K562 (cell line): ENCODE data around the gene RNF112. TPM values are rescaled to one million over a fixed set of nuclear protein-coding genes. Genes with fewer than 3 reads are reported as not detected.
A peak's percentile ranks its signal among the peaks of the same experiment; 100 is the strongest.

Experiments used
- ARID1B ChIP-seq: fragments of 450-650 bp; IDR thresholded peaks from 2 replicates; pipeline ENCODE4 v1.6.1; 2016; ENCODE audit warnings: antibody characterized with exemption, mild to moderate bottlenecking, inconsistent platforms
- BRD9 ChIP-seq: fragments of 450-650 bp; IDR thresholded peaks from 2 replicates; pipeline ENCODE4 v1.6.1; 2018; ENCODE audit warnings: low read depth; ENCODE audit not compliant: partially characterized antibody
- CREB1 ChIP-seq, 2 experiments: sonication (generic) in 1 of 2; formaldehyde crosslinking in 1 of 2; IDR thresholded peaks; 2 replicates each; pipeline versions ENCODE4 v1.6.1 to v1.8.0; 2012 to 2022; ENCODE audit warnings: inconsistent platforms in 1 of 2, mild to moderate bottlenecking in 1 of 2, missing genetic modification reagents in 1 of 2, moderate library complexity in 1 of 2
- DMBX1 ChIP-seq: fragments of 250-450 bp; sonication (Bioruptor Pico); IDR thresholded peaks from 2 replicates; pipeline ENCODE4 v1.8.0; 2022; ENCODE audit warnings: inconsistent platforms, mild to moderate bottlenecking, moderate library complexity, borderline replicate concordance
- FOXK2 ChIP-seq, 2 experiments: fragments of 450-650 bp; IDR thresholded peaks in 1 of 2; conservative IDR thresholded peaks in 1 of 2; 2 replicates each; pipeline ENCODE4 v1.6.1; 2016; ENCODE audit warnings: low read depth in 2 of 2, mild to moderate bottlenecking in 1 of 2
- GABPB2 ChIP-seq: fragments of 250-450 bp; sonication (Bioruptor Pico); conservative IDR thresholded peaks from 2 replicates; pipeline ENCODE4 v1.5.1; 2021; ENCODE audit warnings: mild to moderate bottlenecking
- JUND ChIP-seq, 2 experiments: IDR thresholded peaks; 2 replicates in 1 of 2; 3 replicates in 1 of 2; pipeline ENCODE4 v1.6.1; 2011; ENCODE audit warnings: borderline replicate concordance in 2 of 2, low read depth in 2 of 2, low read length in 2 of 2, improper control_type of control experiment in 1 of 2, missing biosample characterization in 1 of 2, missing genetic modification characterization in 1 of 2, missing genetic modification reagents in 1 of 2
- KAT2B ChIP-seq: IDR thresholded peaks from one replicate; pipeline ENCODE4 v1.6.1; 2012; ENCODE audit warnings: low read depth, mild to moderate bottlenecking, control low read depth, inconsistent platforms, low read length, moderate library complexity
- KLF13 ChIP-seq: fragments of 450-650 bp; IDR thresholded peaks from 2 replicates; pipeline ENCODE4 v1.6.1; 2016; ENCODE audit warnings: missing genetic modification characterization, low read depth, mild to moderate bottlenecking, missing compliant biosample characterization, moderate library complexity, borderline replicate concordance
- MCM3 ChIP-seq: fragments of 450-650 bp; IDR thresholded peaks from 2 replicates; pipeline ENCODE4 v1.6.1; 2016
- MYC ChIP-seq, 2 experiments: fragments of 250-450 bp in 1 of 2; sonication (Bioruptor Pico) in 1 of 2; IDR thresholded peaks; 2 replicates each; pipeline versions ENCODE4 v1.5.1 to v1.6.1; 2012 to 2021; ENCODE audit warnings: low read depth in 2 of 2, borderline replicate concordance in 1 of 2, improper control_type of control experiment in 1 of 2, low read length in 1 of 2, mild to moderate bottlenecking in 1 of 2, moderate library complexity in 1 of 2
- NELFE ChIP-seq: IDR thresholded peaks from 2 replicates; pipeline ENCODE4 v1.6.1; 2011; ENCODE audit warnings: mild to moderate bottlenecking; ENCODE audit not compliant: insufficient read depth, insufficient read length
- NFE2L1 ChIP-seq: fragments of 450-650 bp; IDR thresholded peaks from 2 replicates; pipeline ENCODE4 v1.6.1; 2016; ENCODE audit warnings: missing genetic modification characterization, low read depth, mild to moderate bottlenecking, missing compliant biosample characterization, moderate library complexity, borderline replicate concordance
- NUFIP1 ChIP-seq: fragments of 450-650 bp; IDR thresholded peaks from 2 replicates; pipeline ENCODE4 v1.6.1; 2018; ENCODE audit not compliant: partially characterized antibody
- RBM15 ChIP-seq: fragments of 200-400 bp; formaldehyde crosslinking; IDR thresholded peaks from 2 replicates; pipeline ENCODE4 v1.6.1; 2018; ENCODE audit warnings: mild to moderate bottlenecking, low read length, moderate library complexity; ENCODE audit not compliant: insufficient read depth
- SMAD1 ChIP-seq: fragments of 150-350 bp; IDR thresholded peaks from 2 replicates; pipeline ENCODE4 v1.6.1; 2014; ENCODE audit warnings: low read length, low read depth; ENCODE audit not compliant: partially characterized antibody
- STAT5A ChIP-seq: IDR thresholded peaks from 2 replicates; pipeline ENCODE4 v1.6.1; 2012; ENCODE audit warnings: low read length, inconsistent platforms, borderline replicate concordance
- TCF7L2 ChIP-seq: fragments of 150-350 bp; IDR thresholded peaks from 2 replicates; pipeline ENCODE4 v1.6.1; 2016; ENCODE audit warnings: low read depth, mild to moderate bottlenecking, low read length, moderate library complexity
- TOE1 ChIP-seq, 2 experiments: fragments of 450-650 bp in 1 of 2; sonication (generic) in 1 of 2; formaldehyde crosslinking in 1 of 2; IDR thresholded peaks; 2 replicates each; pipeline versions ENCODE4 v1.7.1 to v1.8.0; 2016 to 2022; ENCODE audit warnings: borderline replicate concordance in 2 of 2, mild to moderate bottlenecking in 2 of 2, antibody characterized with exemption in 1 of 2, inconsistent platforms in 1 of 2, low read depth in 1 of 2, missing genetic modification reagents in 1 of 2, moderate library complexity in 1 of 2
- XRCC4 ChIP-seq: IDR thresholded peaks from one replicate; pipeline ENCODE4 v1.6.1; 2011; ENCODE audit not compliant: insufficient read depth, insufficient read length; ENCODE audit errors: extremely low read depth
- ZBTB34 ChIP-seq: fragments of 250-450 bp; sonication (Bioruptor Pico); IDR thresholded peaks from 2 replicates; pipeline ENCODE4 v1.8.0; 2021; ENCODE audit warnings: mild to moderate bottlenecking, moderate library complexity
- ZBTB7A ChIP-seq: IDR thresholded peaks from 2 replicates; pipeline ENCODE4 v1.6.1; 2011; ENCODE audit warnings: low read depth, mild to moderate bottlenecking, low read length, moderate library complexity, borderline replicate concordance; ENCODE audit not compliant: control insufficient read depth
- ZNF165 ChIP-seq: fragments of 250-450 bp; sonication (Bioruptor Pico); IDR thresholded peaks from 2 replicates; pipeline ENCODE4 v1.4.0; 2020; ENCODE audit warnings: borderline replicate concordance
- ZNF354B ChIP-seq: fragments of 250-450 bp; sonication (Bioruptor Pico); IDR thresholded peaks from 2 replicates; pipeline ENCODE4 v1.4.0; 2020
- ZNF583 ChIP-seq: fragments of 250-450 bp; sonication (Bioruptor Pico); IDR thresholded peaks from 2 replicates; pipeline ENCODE4 v1.4.0; 2020
- ZNF79 ChIP-seq: fragments of 250-450 bp; sonication (Bioruptor Pico); IDR thresholded peaks from 2 replicates; pipeline ENCODE4 v1.4.0; 2020; ENCODE audit warnings: low read depth, mild to moderate bottlenecking, moderate library complexity
- polyA plus RNA-seq, 8 experiments: library from polyadenylated mRNA; depleted of rRNA in 4 of 8; stranded (reverse) in 5 of 8; unstranded in 3 of 8; fragments of >200 nt; fragmentation: Nextera tagmentation in 2 of 8; fragmentation: Illumina TruSeq in 1 of 8; extraction: Ambion mirVana in 2 of 8; extraction: Trizol in 1 of 8; gene quantifications; 2 replicates each; pipeline versions ENCODE4 v1.2.1 to v1.2.3, GENCODE V29; 2011 to 2014; ENCODE audit warnings: inconsistent platforms in 1 of 8, missing spikeins in 1 of 8
- total RNA-seq, 7 experiments: library from RNA; depleted of rRNA in 6 of 7; stranded (reverse); fragments of >200 nt in 6 of 7; fragmentation: Illumina TruSeq in 2 of 7; extraction: Trizol in 2 of 7; gene quantifications; 2 replicates each; pipeline versions ENCODE4 v1.2.1 to v1.2.3, GENCODE V29; 2011 to 2021; ENCODE audit warnings: low replicate concordance in 1 of 7

The RNF112 gene
- total and polyA plus RNA-seq, 9 of the 15 experiments (the other 6 are each of a cell fraction or from before 2014, with no cell fraction given): 0.05 TPM; not detected in 8

- TF ChIP-seq NELFE: no peak
- TF ChIP-seq FOXK2 (conservative IDR thresholded peaks at IDR 0.05 in 1 of 2, IDR thresholded peaks at IDR 0.05 in 1 of 2; ENCODE audit: low read depth in 2 of 2): no peak
- no peak for TF ChIP-seq ZNF79 (CRISPR knock-in tag)
- peak; percentile 33; the same call in 1 of the 2 replicates for TF ChIP-seq JUND (IDR thresholded peaks at IDR 0.05; ENCODE audit: borderline replicate concordance, low read depth, low read length)
- no peak for TF ChIP-seq JUND (tag; IDR thresholded peaks at IDR 0.05; ENCODE audit: borderline replicate concordance, low read depth, low read length)
- TF ChIP-seq KAT2B: no peak
- no peak for TF ChIP-seq XRCC4
- TF ChIP-seq ARID1B: no peak
- no peak for TF ChIP-seq BRD9
- no peak for TF ChIP-seq ZBTB34 (CRISPR knock-in tag)
- TF ChIP-seq ZNF583: no peak
- no peak for TF ChIP-seq SMAD1
- no peak for TF ChIP-seq DMBX1
- no peak for TF ChIP-seq RBM15
- no peak for TF ChIP-seq MCM3
- no peak; the same call in 1 of the 2 replicates for TF ChIP-seq MYC (IDR thresholded peaks at IDR 0.05; ENCODE audit: low read depth, low read length)
- TF ChIP-seq MYC (CRISPR knock-in tag; IDR thresholded peaks at IDR 0.05; ENCODE audit: borderline replicate concordance, low read depth): no peak
- TF ChIP-seq NUFIP1: no peak
- TF ChIP-seq ZBTB7A: peak; percentile 40; the same call in 1 of the 2 replicates
- TF ChIP-seq STAT5A: no peak
- TF ChIP-seq TCF7L2: no peak
- no peak for TF ChIP-seq NFE2L1
- peak; percentile 67; the same call in 1 of the 2 replicates for TF ChIP-seq CREB1 (IDR thresholded peaks at IDR 0.05)
- TF ChIP-seq CREB1 (CRISPR knock-in tag; IDR thresholded peaks at IDR 0.05): peak; percentile 68
- no peak for TF ChIP-seq GABPB2 (CRISPR knock-in tag)
- TF ChIP-seq ZNF165: no peak
- no peak for TF ChIP-seq ZNF354B (CRISPR knock-in tag)
- TF ChIP-seq TOE1 (IDR thresholded peaks at IDR 0.05; ENCODE audit: borderline replicate concordance): no peak
- no peak for TF ChIP-seq TOE1 (CRISPR knock-in tag; IDR thresholded peaks at IDR 0.05; ENCODE audit: borderline replicate concordance, low read depth)
- TF ChIP-seq KLF13: 0 out of 2 replicates have a peak, but pooled peaks have one; percentile 22
Observed at GRCh38 chr17:19362277-19363113, 48.5 kb upstream of the RNF112 start, which contains the start of gene B9D1 (continued).
